Measurements from ENCODE around the gene KAT5.

The KAT5 gene

DNA sequence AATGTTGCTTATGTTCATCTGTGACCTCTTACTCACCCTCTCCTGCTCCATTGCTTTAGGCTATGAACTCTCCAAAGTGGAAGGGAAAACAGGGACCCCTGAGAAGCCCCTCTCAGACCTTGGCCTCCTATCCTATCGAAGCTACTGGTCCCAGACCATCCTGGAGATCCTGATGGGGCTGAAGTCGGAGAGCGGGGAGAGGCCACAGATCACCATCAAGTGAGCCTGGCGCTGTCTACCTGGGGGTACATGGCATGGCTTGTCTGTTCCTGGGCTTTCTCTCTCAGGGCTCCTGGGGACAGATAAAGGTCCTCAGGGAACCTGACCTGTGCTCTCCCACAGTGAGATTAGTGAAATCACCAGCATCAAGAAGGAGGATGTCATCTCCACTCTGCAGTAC is 6.5 kb downstream of the KAT5 start:
- Histone ChIP-seq H3K4me3 (ENCODE audit: low read length) (peak overlapping the region; percentile 93), H3K27ac (ENCODE audit: low read depth, low read length) (no peak overlapping the region)
- TF ChIP-seq, protein P1, sequence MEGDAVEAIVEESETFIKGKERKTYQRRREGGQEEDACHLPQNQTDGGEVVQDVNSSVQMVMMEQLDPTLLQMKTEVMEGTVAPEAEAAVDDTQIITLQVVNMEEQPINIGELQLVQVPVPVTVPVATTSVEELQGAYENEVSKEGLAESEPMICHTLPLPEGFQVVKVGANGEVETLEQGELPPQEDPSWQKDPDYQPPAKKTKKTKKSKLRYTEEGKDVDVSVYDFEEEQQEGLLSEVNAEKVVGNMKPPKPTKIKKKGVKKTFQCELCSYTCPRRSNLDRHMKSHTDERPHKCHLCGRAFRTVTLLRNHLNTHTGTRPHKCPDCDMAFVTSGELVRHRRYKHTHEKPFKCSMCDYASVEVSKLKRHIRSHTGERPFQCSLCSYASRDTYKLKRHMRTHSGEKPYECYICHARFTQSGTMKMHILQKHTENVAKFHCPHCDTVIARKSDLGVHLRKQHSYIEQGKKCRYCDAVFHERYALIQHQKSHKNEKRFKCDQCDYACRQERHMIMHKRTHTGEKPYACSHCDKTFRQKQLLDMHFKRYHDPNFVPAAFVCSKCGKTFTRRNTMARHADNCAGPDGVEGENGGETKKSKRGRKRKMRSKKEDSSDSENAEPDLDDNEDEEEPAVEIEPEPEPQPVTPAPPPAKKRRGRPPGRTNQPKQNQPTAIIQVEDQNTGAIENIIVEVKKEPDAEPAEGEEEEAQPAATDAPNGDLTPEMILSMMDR (IDR thresholded peaks at IDR 0.05; ENCODE audit: low read depth, low read length, poor library complexity, severe bottlenecking) = no peak
- no peak for TF ChIP-seq EZH2phosphoT487 (IDR thresholded peaks at IDR 0.05; ENCODE audit: borderline replicate concordance, low read length)

DNA sequence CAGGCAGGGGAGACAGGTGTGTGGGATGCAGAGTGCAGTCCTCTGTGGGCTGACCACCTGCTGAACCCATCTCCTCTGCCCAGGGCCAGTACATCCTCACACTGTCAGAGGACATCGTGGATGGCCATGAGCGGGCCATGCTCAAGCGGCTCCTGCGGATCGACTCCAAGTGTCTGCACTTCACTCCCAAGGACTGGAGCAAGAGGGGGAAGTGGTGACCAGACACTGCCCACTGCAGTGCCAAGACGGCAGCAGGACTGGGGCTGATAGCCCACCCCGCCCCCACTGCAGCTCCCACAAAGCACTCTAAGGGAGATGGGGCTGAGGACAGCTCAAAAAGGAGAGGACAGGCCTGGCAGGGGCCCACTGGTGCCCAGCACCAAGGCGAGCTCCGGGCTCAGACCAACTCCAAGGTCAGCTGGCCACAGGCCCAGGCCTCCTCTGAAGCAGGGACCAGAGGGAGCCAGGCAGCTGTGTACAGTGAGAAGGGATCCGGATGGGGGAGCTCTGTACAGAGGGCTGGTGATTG is 7.0 kb downstream of the KAT5 start:
- Histone ChIP-seq H3K9me2 (replicated peaks; ENCODE audit: control insufficient read depth, low read length) (no peaks in the 10 kb centered on the region), H3K36me3 (ENCODE audit: control insufficient read depth, low read length) (peaks cover 60% of the 10 kb centered on the region), H3K4me2 (ENCODE audit: low read length) (peak overlapping the region; percentile 84), H3K79me2 (ENCODE audit: control insufficient read depth, low read length) (peaks cover 38% of the 10 kb centered on the region), H4K20me1 (ENCODE audit: control insufficient read depth, insufficient read depth, low read depth, low read length) (no peaks in the 10 kb centered on the region), H3K9me3 (ENCODE audit: control insufficient read depth, insufficient read depth, low read length) (no peaks in the 10 kb centered on the region), H3K27me3 (ENCODE audit: control insufficient read depth, low read length) (no peaks in the 10 kb centered on the region), H3K4me1 (ENCODE audit: control insufficient read depth, low read length) (peaks cover 20% of the 10 kb centered on the region), H3F3A (ENCODE audit: control insufficient read depth, insufficient read depth) (peaks cover 7% of the 10 kb centered on the region; the same call in 1 of the 2 replicates), H3K27ac (ENCODE audit: low read depth, low read length) (no peak overlapping the region), H3K4me3 (ENCODE audit: low read length) (peak overlapping the region; percentile 93)
- TF ChIP-seq, protein P1 (IDR thresholded peaks at IDR 0.05; ENCODE audit: low read depth, low read length, poor library complexity, severe bottlenecking) = peak; percentile 11
- no peak for TF ChIP-seq EZH2phosphoT487 (IDR thresholded peaks at IDR 0.05; ENCODE audit: borderline replicate concordance, low read length)

More for the DNA sequence above, 6.5 kb downstream of the KAT5 start:
- Histone ChIP-seq H3K9me2 (replicated peaks; ENCODE audit: control insufficient read depth, low read length) (no peaks in the 10 kb centered on the region), H3K9me3 (ENCODE audit: control insufficient read depth, insufficient read depth, low read length) (no peaks in the 10 kb centered on the region), H3K4me2 (ENCODE audit: low read length) (peak overlapping the region; percentile 84), H3K36me3 (ENCODE audit: control insufficient read depth, low read length) (peaks cover 65% of the 10 kb centered on the region), H3K27me3 (ENCODE audit: control insufficient read depth, low read length) (no peaks in the 10 kb centered on the region), H3K4me1 (ENCODE audit: control insufficient read depth, low read length) (peaks cover 21% of the 10 kb centered on the region), H3F3A (ENCODE audit: control insufficient read depth, insufficient read depth) (peaks cover 6% of the 10 kb centered on the region; the same call in 1 of the 2 replicates), H4K20me1 (ENCODE audit: control insufficient read depth, insufficient read depth, low read depth, low read length) (no peaks in the 10 kb centered on the region), H3K79me2 (ENCODE audit: control insufficient read depth, low read length) (peaks cover 40% of the 10 kb centered on the region)

GRCh38 chr11:65719871-65720210 is 7.8 kb downstream of the KAT5 start:
- TF ChIP-seq, protein P1 (IDR thresholded peaks at IDR 0.05; ENCODE audit: low read depth, low read length, poor library complexity, severe bottlenecking) = no peak
- TF ChIP-seq EZH2phosphoT487 (IDR thresholded peaks at IDR 0.05; ENCODE audit: borderline replicate concordance, low read length) = no peak
- Histone ChIP-seq H3K4me1 (ENCODE audit: control insufficient read depth, low read length) (peaks cover 20% of the 10 kb centered on the region), H3K36me3 (ENCODE audit: control insufficient read depth, low read length) (peaks cover 52% of the 10 kb centered on the region), H3K9me3 (ENCODE audit: control insufficient read depth, insufficient read depth, low read length) (no peaks in the 10 kb centered on the region), H4K20me1 (ENCODE audit: control insufficient read depth, insufficient read depth, low read depth, low read length) (no peaks in the 10 kb centered on the region), H3K4me2 (ENCODE audit: low read length) (peak overlapping the region; percentile 84), H3K27me3 (ENCODE audit: control insufficient read depth, low read length) (no peaks in the 10 kb centered on the region), H3K27ac (ENCODE audit: low read depth, low read length) (peak overlapping the region; percentile 59), H3K9me2 (replicated peaks; ENCODE audit: control insufficient read depth, low read length) (no peaks in the 10 kb centered on the region), H3K79me2 (ENCODE audit: control insufficient read depth, low read length) (peaks cover 33% of the 10 kb centered on the region), H3F3A (ENCODE audit: control insufficient read depth, insufficient read depth) (peaks cover 7% of the 10 kb centered on the region; the same call in 1 of the 2 replicates), H3K4me3 (ENCODE audit: low read length) (peak overlapping the region; percentile 93)
